AG04449 (cell line): Measurements from ENCODE around the gene NDUFAF7.
"Not testable (repeated sequence)": the region's sequence is repeated elsewhere in the genome, so short reads cannot be mapped to it uniquely, and the experiment has no call there.

Source experiments
- CTCF ChIA-PET: fragments of 350-600 bp; formaldehyde crosslinking; extraction: SDS; loops from one replicate; lab custom pipeline; 2021; ENCODE audit warnings: antibody characterized with exemption; lab: Yijun Ruan, JAX
- POLR2A ChIA-PET: fragments of 400-600, 350-600 bp; formaldehyde crosslinking; extraction: SDS; loops from one replicate; lab custom pipeline; 2020; ENCODE audit warnings: antibody characterized with exemption, inconsistent platforms; lab: Yijun Ruan, JAX
- DNase-seq: peaks from one replicate; pipeline ENCODE4 v3.0.0-alpha.2; 2010; ENCODE audit warnings: low read depth, low spot score
- H3K4me3 ChIP-seq: 2 replicates; pipeline ENCODE4 v1.5.1; 2011; ENCODE audit warnings: low read depth, mild to moderate bottlenecking, control low read depth, low read length
- CTCF ChIP-seq: IDR thresholded peaks from one replicate; pipeline ENCODE4 v1.5.1; 2011; ENCODE audit warnings: mild to moderate bottlenecking, moderate library complexity, low read length, control low read depth, inconsistent platforms; ENCODE audit not compliant: insufficient read depth; ENCODE audit errors: missing control alignments

NDUFAF7 gene

GRCh38 chr2:37201208-37201607 lies 30.2 kb upstream of the NDUFAF7 start:
- no peak for TF ChIP-seq CTCF
- no peak overlapping the region for H3K4me3 ChIP-seq
- no peak for DNase-seq
- ChIA-PET POLR2A (no interaction called here), CTCF (interaction anchor here (1.2 to 1.4 kb wide), 2 partner anchors 11 to 32 kb away, joined by 3 to 4 read pairs; no protein-coding TSS in a partner anchor)

- no peak for TF ChIP-seq CTCF
- H3K4me3 ChIP-seq, result no peak overlapping the region
- DNase-seq, result no peak
- POLR2A ChIA-PET, result no interaction called here
- CTCF ChIA-PET, result interaction anchor here (1.4 kb wide), 1 partner anchor 12 kb away, joined by 4 read pairs; no protein-coding TSS in a partner anchor
Measured at GRCh38 chr2:37201766-37202165, 29.7 kb upstream of the NDUFAF7 start.

- ChIA-PET POLR2A (no interaction called here), CTCF (no interaction called here)
- no peak overlapping the region for H3K4me3 ChIP-seq
- no peak for TF ChIP-seq CTCF
- no peak for DNase-seq
Measured at GRCh38 chr2:37203708-37204107, 27.8 kb upstream of the NDUFAF7 start.

GRCh38 chr2:37205071-37205661 lies 26.3 kb upstream of the NDUFAF7 start:
- DNase-seq, H3K4me3 ChIP-seq, POLR2A ChIA-PET: not testable (repeated sequence)
- CTCF ChIA-PET, result interaction anchor here (1.2 kb wide), 1 partner anchor 15 kb away, joined by 3 read pairs; no protein-coding TSS in a partner anchor

GRCh38 chr2:37205689-37206341 lies 25.6 kb upstream of the NDUFAF7 start:
- no peak for DNase-seq
- ChIA-PET CTCF (no interaction called here), POLR2A (no interaction called here)
- no peak overlapping the region for H3K4me3 ChIP-seq
- no peak for TF ChIP-seq CTCF

- DNase-seq, POLR2A ChIA-PET, H3K4me3 ChIP-seq: not testable (repeated sequence)
- CTCF ChIA-PET, result interaction anchor here (1.1 kb wide), 1 partner anchor 13 kb away, joined by 3 read pairs; no protein-coding TSS in a partner anchor
Measured at GRCh38 chr2:37206760-37207159, 24.7 kb upstream of the NDUFAF7 start.

GRCh38 chr2:37211212-37211611 lies 20.2 kb upstream of the NDUFAF7 start:
- CTCF ChIA-PET, result interaction anchor here (0.7 to 1.0 kb wide), 2 partner anchors 11 to 13 kb away, joined by 3 read pairs; no protein-coding TSS in a partner anchor

More at GRCh38 chr2:37211212-37211611, 20.2 kb upstream of the NDUFAF7 start:
- POLR2A ChIA-PET, result no interaction called here
- no peak for DNase-seq
- TF ChIP-seq CTCF, result no peak
- no peak overlapping the region for H3K4me3 ChIP-seq
